ENCODE data around the gene B3GALT2. TPM values are rescaled to one million over a fixed set of nuclear protein-coding genes. Genes with fewer than 3 reads are reported as not detected.

B3GALT2 gene
- total and polyA plus RNA-seq, 2 of the 13 experiments (the other 11 are each of a cell fraction or from before 2014, with no cell fraction given): not detected

DNA sequence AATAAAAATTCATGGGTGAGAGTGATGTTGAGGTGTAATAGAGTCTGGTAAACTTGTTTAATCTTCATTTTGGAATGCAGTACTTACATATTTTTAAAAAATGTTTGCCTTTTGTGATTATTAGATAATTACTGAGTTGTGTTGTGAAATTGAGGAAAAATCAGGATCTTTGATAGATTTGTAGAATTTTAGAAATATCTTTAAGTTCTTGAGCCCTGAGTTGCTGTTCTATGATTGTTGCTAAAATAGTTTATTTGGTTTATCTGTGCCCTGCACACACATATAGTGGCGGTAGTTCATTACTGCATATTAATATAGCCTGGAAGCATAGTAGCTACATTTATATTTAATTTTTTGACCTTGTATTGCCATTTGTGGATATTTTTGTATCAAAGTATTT lies 1.6 kb downstream of the B3GALT2 start:
- Histone ChIP-seq H3K36me3 (replicated peaks in 1 of 2; ENCODE audit: control insufficient read depth in 1 of 2, insufficient read depth in 2 of 2, low read length in 2 of 2) (no peaks in the 10 kb centered on the region), H3K79me2 (ENCODE audit: insufficient read depth, low read length) (peaks cover 25% of the 10 kb centered on the region), H3K9me3 (ENCODE audit: low read length) (no peaks in the 10 kb centered on the region), H3K27ac (ENCODE audit: extremely low read length, insufficient read depth, low read length) (no peak overlapping the region), H3K4me2 (ENCODE audit: low read depth, low read length) (no peak overlapping the region), H3K27me3 (ENCODE audit: control insufficient read depth in 1 of 2, insufficient read depth in 2 of 2, low read length in 2 of 2) (no peaks in the 10 kb centered on the region), H3K9ac (ENCODE audit: insufficient read depth, low read depth, low read length) (no peak overlapping the region), H3K4me1 (ENCODE audit: insufficient read depth, low read length) (peaks cover 29% of the 10 kb centered on the region), H4K20me1 (ENCODE audit: insufficient read depth, low read length) (0 out of 2 replicates have a peak, but pooled peaks cover 4% of the 10 kb centered on the region), H2AFZ (ENCODE audit: low read length) (no peak overlapping the region), H3K4me3 (replicated peaks in 1 of 3; ENCODE audit: insufficient read depth in 1 of 3, low read depth in 2 of 3, low read length in 3 of 3) (no peak overlapping the region)
- TF ChIP-seq ZBTB38 (CRISPR knock-in tag; IDR thresholded peaks at IDR 0.05): no peak
- TF ChIP-seq, protein P1, sequence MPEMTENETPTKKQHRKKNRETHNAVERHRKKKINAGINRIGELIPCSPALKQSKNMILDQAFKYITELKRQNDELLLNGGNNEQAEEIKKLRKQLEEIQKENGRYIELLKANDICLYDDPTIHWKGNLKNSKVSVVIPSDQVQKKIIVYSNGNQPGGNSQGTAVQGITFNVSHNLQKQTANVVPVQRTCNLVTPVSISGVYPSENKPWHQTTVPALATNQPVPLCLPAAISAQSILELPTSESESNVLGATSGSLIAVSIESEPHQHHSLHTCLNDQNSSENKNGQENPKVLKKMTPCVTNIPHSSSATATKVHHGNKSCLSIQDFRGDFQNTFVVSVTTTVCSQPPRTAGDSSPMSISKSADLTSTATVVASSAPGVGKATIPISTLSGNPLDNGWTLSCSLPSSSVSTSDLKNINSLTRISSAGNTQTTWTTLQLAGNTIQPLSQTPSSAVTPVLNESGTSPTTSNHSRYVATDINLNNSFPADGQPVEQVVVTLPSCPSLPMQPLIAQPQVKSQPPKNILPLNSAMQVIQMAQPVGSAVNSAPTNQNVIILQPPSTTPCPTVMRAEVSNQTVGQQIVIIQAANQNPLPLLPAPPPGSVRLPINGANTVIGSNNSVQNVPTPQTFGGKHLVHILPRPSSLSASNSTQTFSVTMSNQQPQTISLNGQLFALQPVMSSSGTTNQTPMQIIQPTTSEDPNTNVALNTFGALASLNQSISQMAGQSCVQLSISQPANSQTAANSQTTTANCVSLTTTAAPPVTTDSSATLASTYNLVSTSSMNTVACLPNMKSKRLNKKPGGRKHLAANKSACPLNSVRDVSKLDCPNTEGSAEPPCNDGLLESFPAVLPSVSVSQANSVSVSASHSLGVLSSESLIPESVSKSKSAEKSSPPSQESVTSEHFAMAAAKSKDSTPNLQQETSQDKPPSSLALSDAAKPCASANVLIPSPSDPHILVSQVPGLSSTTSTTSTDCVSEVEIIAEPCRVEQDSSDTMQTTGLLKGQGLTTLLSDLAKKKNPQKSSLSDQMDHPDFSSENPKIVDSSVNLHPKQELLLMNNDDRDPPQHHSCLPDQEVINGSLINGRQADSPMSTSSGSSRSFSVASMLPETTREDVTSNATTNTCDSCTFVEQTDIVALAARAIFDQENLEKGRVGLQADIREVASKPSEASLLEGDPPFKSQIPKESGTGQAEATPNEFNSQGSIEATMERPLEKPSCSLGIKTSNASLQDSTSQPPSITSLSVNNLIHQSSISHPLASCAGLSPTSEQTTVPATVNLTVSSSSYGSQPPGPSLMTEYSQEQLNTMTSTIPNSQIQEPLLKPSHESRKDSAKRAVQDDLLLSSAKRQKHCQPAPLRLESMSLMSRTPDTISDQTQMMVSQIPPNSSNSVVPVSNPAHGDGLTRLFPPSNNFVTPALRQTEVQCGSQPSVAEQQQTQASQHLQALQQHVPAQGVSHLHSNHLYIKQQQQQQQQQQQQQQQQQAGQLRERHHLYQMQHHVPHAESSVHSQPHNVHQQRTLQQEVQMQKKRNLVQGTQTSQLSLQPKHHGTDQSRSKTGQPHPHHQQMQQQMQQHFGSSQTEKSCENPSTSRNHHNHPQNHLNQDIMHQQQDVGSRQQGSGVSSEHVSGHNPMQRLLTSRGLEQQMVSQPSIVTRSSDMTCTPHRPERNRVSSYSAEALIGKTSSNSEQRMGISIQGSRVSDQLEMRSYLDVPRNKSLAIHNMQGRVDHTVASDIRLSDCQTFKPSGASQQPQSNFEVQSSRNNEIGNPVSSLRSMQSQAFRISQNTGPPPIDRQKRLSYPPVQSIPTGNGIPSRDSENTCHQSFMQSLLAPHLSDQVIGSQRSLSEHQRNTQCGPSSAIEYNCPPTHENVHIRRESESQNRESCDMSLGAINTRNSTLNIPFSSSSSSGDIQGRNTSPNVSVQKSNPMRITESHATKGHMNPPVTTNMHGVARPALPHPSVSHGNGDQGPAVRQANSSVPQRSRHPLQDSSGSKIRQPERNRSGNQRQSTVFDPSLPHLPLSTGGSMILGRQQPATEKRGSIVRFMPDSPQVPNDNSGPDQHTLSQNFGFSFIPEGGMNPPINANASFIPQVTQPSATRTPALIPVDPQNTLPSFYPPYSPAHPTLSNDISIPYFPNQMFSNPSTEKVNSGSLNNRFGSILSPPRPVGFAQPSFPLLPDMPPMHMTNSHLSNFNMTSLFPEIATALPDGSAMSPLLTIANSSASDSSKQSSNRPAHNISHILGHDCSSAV (CRISPR knock-in tag; IDR thresholded peaks at IDR 0.05; ENCODE audit: borderline replicate concordance): no peak
- TF ChIP-seq MEF2D (CRISPR knock-in tag; IDR thresholded peaks at IDR 0.05): no peak
- TF ChIP-seq PRPF4 (IDR thresholded peaks at IDR 0.05; ENCODE audit: low read depth, low read length, poor library complexity, severe bottlenecking): no peak
- TF ChIP-seq MAFK (conservative IDR thresholded peaks at IDR 0.05 in 1 of 2, IDR thresholded peaks at IDR 0.05 in 1 of 2; ENCODE audit: low read length in 2 of 2): no peak
- ChIA-PET POLR2A (no interaction called here), CTCF (ENCODE audit: low intra/inter-chr PET ratio, low total read pairs) (no interaction called here)
- FAIRE-seq: no peak
- in situ Hi-C loops (cut with HindIII; ENCODE audit: extremely low pct_ligation_motif_present, low pct_unique_long_range_greater_than_20kb): no loop called here
- 97% methylated on average over 1 of the region's 1 CpG for WGBS (ENCODE audit: low lambda C conversion rate)
- DNase-seq (ENCODE audit: low spot score): no peak
- intact Hi-C loops (cut with micrococcal nuclease; ENCODE audit: unreplicated experiment): loop anchor here (5.0 to 10.0 kb wide), 2 partner anchors 160 to 213 kb away; no protein-coding TSS in a partner anchor
- no peak for ATAC-seq
- BruUV-seq (replicated peaks): no TSS peak

Measured in HepG2 (cell line).